HG03460 (cell line): ENCODE results near the gene PCDHGA3.
"Not testable (repeated sequence)": the region's sequence is repeated elsewhere in the genome, so short reads cannot be mapped to it uniquely, and the experiment has no call there.

Experiments
- ATAC-seq: cut with Tn5 transposase; IDR thresholded peaks from one replicate; pipeline ENCODE4 v1.9.1; 2021; ENCODE audit not compliant: unreplicated experiment

The PCDHGA3 gene

GRCh38 chr5:141343242-141343952, at the start of gene PCDHGA3:
TSS of gene PCDHGA3 (plus strand) at chr5:141343829. CDS start at chr5:141344034, 205 bp downstream.
- no peak for ATAC-seq

GRCh38 chr5:141298376-141298775, 45.3 kb upstream of the PCDHGA3 start:
- no peak for ATAC-seq

GRCh38 chr5:141303756-141304155, 39.9 kb upstream of the PCDHGA3 start, which contains the start of gene SLC25A2:
TSS of gene SLC25A2 (minus strand) at chr5:141304049. CDS start at chr5:141303865, 184 bp downstream.
- no peak for ATAC-seq

- no peak for ATAC-seq
Measured at GRCh38 chr5:141306630-141307029, 37.0 kb upstream of the PCDHGA3 start.

GRCh38 chr5:141313711-141314110, 29.9 kb upstream of the PCDHGA3 start:
- no peak for ATAC-seq

GRCh38 chr5:141316963-141317362, 26.7 kb upstream of the PCDHGA3 start:
- ATAC-seq = not testable (repeated sequence)

GRCh38 chr5:141319202-141319601, 24.4 kb upstream of the PCDHGA3 start:
- no peak for ATAC-seq

- ATAC-seq = no peak
Measured at GRCh38 chr5:141319699-141320098, 23.9 kb upstream of the PCDHGA3 start.

- peak; percentile 97 for ATAC-seq
Measured at GRCh38 chr5:141320225-141321169, 23.1 kb upstream of the PCDHGA3 start, which contains the start of gene TAF7. TSS of gene TAF7 (minus strand) at chr5:141320784. CDS start at chr5:141320044, 740 bp downstream.

- ATAC-seq = no peak
Measured at GRCh38 chr5:141322261-141322660, 21.4 kb upstream of the PCDHGA3 start.

- peak; percentile 80 for ATAC-seq
Measured at GRCh38 chr5:141326088-141326854, 17.4 kb upstream of the PCDHGA3 start.

- no peak for ATAC-seq
Measured at GRCh38 chr5:141328231-141328630, 15.4 kb upstream of the PCDHGA3 start.

GRCh38 chr5:141330299-141331080, 13.1 kb upstream of the PCDHGA3 start, which contains the start of gene PCDHGA1:
TSS of gene PCDHGA1 (plus strand) at chr5:141330514.
- no peak for ATAC-seq

GRCh38 chr5:141332571-141332970, 11.1 kb upstream of the PCDHGA3 start:
- ATAC-seq = not testable (repeated sequence)

GRCh38 chr5:141338538-141339306, 4.9 kb upstream of the PCDHGA3 start, which contains the start of gene PCDHGA2:
TSS of gene PCDHGA2 (plus strand) at chr5:141338760.
- no peak for ATAC-seq

- not testable (repeated sequence) for ATAC-seq
Measured at GRCh38 chr5:141340781-141341354, 2.8 kb upstream of the PCDHGA3 start.

GRCh38 chr5:141342773-141343172, 856 bp upstream of the PCDHGA3 start:
- ATAC-seq = no peak

GRCh38 chr5:141343953-141344463, 379 bp downstream of the PCDHGA3 start:
- no peak for ATAC-seq

GRCh38 chr5:141345327-141345726, 1.7 kb downstream of the PCDHGA3 start:
- no peak for ATAC-seq
